Measurements from ENCODE around the gene FSHR.

DNA sequence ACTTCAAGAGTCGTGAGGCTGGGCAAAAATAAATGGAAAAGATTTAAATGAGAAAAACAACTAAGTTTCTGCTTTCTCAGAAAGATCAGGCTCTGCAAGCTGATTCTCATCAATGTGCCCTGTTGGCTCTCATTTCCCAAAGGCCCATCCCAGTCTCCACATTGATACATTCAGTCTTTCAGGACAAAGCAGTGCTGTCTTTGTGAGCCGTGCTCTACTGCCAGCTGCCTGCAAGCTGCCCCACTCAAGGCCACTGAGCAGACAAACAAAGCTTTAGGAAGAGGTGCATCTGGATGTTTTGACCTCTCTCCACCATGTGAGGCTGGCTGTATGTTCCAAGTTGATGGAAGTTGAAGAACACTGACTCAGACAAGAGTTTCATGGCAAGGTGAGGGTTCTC, 48.8 kb downstream of the FSHR start:
- TF ChIP-seq, protein P1, sequence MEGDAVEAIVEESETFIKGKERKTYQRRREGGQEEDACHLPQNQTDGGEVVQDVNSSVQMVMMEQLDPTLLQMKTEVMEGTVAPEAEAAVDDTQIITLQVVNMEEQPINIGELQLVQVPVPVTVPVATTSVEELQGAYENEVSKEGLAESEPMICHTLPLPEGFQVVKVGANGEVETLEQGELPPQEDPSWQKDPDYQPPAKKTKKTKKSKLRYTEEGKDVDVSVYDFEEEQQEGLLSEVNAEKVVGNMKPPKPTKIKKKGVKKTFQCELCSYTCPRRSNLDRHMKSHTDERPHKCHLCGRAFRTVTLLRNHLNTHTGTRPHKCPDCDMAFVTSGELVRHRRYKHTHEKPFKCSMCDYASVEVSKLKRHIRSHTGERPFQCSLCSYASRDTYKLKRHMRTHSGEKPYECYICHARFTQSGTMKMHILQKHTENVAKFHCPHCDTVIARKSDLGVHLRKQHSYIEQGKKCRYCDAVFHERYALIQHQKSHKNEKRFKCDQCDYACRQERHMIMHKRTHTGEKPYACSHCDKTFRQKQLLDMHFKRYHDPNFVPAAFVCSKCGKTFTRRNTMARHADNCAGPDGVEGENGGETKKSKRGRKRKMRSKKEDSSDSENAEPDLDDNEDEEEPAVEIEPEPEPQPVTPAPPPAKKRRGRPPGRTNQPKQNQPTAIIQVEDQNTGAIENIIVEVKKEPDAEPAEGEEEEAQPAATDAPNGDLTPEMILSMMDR (conservative IDR thresholded peaks at IDR 0.05; ENCODE audit: low read depth, low read length) = no peak
- TF ChIP-seq EZH2 (IDR thresholded peaks at IDR 0.05; ENCODE audit: low read length, unreplicated experiment) (no peak), EZH2phosphoT487 (IDR thresholded peaks at IDR 0.05; ENCODE audit: borderline replicate concordance, low read length) (no peak)

Measured in PC-3 (cell line).